ENCODE measurements around the gene SLC24A2.
"Not testable (repeated sequence)": the region's sequence is repeated elsewhere in the genome, so short reads cannot be mapped to it uniquely, and the experiment has no call there.

The SLC24A2 gene

DNA sequence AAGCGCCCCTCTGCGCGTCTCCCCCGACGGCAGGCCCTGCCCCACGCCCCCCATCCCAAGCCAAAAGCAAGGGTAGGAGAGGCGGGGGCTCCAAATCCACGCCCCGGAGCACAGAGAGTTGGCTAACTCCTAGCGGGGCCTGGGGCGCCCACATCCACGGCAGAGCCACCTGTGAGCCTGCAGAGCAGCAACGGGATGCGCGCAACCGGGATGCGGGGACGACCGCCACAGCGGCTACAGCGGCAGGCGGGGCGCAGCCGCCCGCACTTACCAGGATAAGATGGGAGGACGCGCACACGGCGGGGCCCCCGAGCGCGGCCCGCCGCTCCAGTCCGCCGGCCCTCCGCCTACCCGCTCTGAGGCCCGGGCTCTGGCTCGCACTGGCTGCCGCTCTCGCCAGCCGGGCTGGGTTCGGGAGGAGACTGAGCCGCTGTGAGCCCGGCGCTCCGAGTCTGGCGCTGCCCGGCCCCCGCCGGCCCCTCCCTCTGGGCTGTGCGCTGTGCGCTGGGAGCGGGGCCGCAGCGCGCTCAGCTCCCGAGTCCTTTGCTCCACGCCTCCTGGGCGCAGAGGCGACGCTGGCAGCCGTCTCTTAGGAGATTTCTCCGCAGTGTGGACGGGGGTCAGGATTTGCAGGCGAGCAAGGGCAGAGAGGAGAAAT, at the start of gene SLC24A2:
Gene SLC24A2 (minus strand): TSS at position 424 of the 658 bp plus-strand sequence.
- no peak for DNase-seq (ENCODE audit: low read depth)

DNA sequence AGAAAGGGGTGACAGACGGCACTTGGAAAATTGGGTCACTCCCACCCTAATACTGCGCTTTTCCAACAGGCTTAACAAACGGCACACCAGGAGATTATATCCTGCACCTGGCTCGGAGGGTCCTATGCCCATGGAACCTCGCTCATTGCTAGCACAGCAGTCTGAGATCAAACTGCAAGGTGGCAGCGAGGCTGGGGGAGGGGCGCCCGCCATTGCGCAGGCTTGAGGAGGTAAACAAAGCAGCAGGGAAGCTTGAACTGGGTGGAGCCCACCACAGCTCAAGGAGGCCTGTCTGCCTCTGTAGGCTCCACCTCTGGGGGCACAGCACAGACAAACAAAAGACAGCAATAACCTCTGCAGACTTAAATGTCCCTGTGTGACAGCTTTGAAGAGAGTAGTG, 44.5 kb upstream of the SLC24A2 start:
- not testable (repeated sequence) for DNase-seq (ENCODE audit: low read depth)

DNA sequence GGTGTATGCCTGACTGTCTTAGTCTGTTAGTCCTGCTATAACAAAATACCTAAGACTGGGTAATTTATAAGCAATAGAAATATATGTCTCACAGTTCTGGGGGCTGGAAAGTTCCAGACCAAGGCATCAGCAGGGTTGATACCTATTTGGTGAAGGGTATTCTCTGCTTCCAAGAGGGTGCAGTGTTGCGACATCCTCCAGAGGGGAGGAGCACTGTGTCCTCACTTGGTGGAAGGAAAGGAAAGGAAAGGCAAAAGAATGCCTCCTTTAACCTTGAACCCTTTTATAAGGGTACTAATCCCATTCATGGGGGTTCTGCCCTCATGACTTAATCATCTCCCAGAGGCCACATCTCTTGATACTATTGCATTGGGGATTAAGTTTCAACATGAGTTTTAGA, 42.0 kb upstream of the SLC24A2 start:
- no peak for DNase-seq (ENCODE audit: low read depth)

DNA sequence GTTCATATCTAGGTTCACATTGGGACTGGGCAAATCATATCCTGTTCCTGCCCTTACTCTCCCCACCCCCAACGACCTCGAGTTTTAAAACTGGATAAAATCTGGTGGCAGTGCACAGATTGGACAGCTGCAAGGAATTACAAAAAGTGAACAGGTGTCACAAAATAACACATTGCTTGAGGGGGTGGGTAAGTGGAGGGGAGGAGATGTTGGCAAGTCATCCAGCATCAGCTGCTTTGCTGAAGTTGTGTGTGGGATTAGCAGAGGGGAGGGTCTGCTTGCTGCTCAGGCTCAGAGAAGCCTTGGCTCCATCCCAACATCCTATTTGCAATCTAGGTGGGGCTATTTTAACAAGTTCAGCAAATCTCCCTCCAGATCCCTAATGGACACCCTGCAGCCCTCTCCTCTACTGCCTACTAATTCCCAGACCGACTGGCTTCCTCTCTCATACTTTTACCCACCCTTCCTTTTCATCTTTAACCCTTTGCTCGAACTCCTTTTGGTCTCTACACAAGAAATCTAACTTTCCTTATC, 39.8 kb upstream of the SLC24A2 start:
- no peak for DNase-seq (ENCODE audit: low read depth)

GRCh38 chr9:19816769-19817168, 27.9 kb upstream of the SLC24A2 start:
- no peak for DNase-seq (ENCODE audit: low read depth)

GRCh38 chr9:19812194-19812593, 23.4 kb upstream of the SLC24A2 start:
- DNase-seq (ENCODE audit: low read depth) = no peak

GRCh38 chr9:19809422-19810269, 20.8 kb upstream of the SLC24A2 start:
- no peak for DNase-seq (ENCODE audit: low read depth)

GRCh38 chr9:19807182-19807892, 18.5 kb upstream of the SLC24A2 start:
- no peak for DNase-seq (ENCODE audit: low read depth)

DNA sequence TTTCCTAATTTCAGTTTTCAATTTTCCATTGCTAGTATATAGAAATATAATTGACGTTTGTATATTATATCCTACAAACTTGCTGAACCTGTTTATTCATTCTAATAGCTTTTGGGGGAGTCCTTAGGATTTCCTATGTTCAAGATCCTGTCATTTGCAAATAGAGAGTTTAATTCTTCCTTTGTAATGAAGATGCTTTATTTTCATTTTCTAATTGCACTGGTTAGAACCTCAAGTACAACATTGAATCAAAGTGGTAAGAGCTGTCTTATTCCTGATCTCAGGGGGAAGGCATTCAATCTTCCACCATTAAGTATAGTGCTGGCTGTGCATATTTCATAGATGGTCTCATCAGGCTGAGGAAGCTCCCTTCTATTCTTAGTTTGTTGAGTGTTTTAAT, 15.6 kb upstream of the SLC24A2 start:
- no peak for DNase-seq (ENCODE audit: low read depth)

DNA sequence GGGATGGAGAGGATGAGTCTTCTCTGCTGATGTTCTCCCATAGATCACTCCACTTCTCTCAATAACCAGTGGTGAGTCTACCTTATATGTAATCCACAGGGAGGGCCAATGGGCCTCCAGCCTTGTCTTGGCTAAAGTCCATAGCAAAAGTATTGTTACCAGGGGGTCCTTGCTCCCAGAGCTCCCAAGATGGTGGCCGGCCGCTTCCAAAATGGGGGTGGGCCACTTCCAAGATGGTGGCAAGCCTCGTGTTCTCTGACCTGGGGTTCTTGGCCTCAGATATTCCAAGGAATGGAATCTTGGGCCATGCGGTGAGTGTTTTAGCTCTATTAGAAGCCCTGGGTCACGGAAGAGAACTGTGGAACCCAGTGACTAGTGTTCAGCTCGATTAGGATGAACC, 12.0 kb upstream of the SLC24A2 start:
- no peak for DNase-seq (ENCODE audit: low read depth)

DNA sequence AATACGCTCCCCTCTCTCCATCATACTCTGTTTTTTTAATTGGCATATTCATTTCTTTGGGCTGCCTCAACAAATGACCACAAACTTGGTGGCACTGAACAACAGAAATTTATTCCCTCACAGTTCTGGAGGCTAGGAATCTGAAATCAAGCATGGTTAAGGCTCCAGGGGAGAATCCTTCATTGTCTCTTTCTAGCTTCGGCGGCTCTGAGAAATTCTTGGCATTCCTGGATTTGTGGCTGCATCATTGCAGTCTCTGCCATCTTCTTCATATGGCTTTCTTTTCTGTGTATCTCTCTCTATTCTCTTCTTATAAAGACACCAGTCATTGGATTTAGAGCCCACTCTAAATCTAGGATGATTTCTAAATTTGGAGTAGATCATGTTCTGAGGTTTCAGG, 10.9 kb upstream of the SLC24A2 start:
- no peak for DNase-seq (ENCODE audit: low read depth)

- DNase-seq (ENCODE audit: low read depth) = no peak
These were observed 685 bp downstream of the SLC24A2 start for GRCh38 chr9:19788152-19788551.

- no peak for DNase-seq (ENCODE audit: low read depth)
These were observed 1.2 kb downstream of the SLC24A2 start for GRCh38 chr9:19787672-19788071.

- DNase-seq (ENCODE audit: low read depth) = no peak
These were observed 3.6 kb downstream of the SLC24A2 start for GRCh38 chr9:19785230-19785629.

- DNase-seq (ENCODE audit: low read depth) = no peak
These were observed 4.7 kb downstream of the SLC24A2 start for GRCh38 chr9:19784136-19784535.

DNA sequence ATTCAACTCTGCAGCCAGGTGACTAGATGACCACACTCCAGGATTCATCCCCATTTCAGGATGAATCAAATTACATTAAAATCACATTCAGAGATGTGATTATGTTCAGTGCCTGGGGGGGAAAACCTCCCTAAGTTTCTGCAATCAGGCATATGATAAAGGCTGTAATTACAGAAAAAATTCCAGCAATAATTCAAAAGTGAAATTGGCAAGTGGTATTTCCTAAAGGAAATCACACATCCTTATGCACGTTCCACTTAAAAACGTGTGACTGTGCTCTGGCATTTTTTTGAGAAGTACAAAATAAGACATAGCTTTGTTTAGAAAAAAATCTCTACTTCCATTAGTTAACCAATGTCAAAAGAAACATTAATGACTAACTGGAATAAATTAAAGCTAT, 5.3 kb downstream of the SLC24A2 start:
- DNase-seq (ENCODE audit: low read depth) = no peak

DNA sequence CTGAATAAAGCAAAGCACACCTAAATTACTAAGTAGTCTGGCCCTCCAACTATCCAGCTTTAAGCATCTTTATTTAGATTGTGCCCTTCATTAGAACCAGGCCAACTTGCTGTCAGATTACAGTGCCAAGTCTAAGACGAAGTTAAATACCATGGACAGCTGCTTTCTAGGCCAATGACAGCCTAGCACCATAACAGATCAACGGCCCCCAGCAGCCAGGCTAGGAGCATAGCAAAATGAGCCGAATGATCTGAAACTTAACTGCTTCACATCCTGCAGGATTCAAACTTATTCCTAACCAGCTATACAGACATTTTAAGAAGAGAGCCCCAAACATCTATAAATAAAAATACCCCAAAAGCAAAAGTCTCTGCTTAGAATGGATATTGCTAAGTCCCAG, 6.8 kb downstream of the SLC24A2 start:
- DNase-seq (ENCODE audit: low read depth) = no peak

DNA sequence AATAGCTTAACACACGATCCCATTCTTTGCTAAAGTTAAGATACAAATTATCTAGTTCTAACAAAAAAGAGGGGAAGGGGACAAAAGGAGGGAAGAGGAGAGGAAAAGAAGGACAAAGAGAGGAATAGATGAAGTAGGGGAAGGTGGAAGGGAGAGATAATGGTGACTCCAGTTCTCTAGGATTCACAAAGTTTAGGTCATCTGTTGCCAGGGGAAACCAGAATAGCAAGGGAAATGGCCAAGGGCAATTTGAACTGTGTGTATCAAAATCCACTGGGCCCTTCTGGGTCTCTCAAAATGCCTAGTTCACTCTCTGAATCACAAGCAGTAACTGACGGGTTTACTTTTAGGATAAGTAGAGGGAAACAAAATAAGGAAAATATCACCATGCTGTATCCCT, 7.6 kb downstream of the SLC24A2 start:
- no peak for DNase-seq (ENCODE audit: low read depth)

- no peak for DNase-seq (ENCODE audit: low read depth)
These were observed 17.4 kb downstream of the SLC24A2 start for GRCh38 chr9:19771446-19771845.

- no peak for DNase-seq (ENCODE audit: low read depth)
These were observed 17.9 kb downstream of the SLC24A2 start for GRCh38 chr9:19770973-19771372.

- DNase-seq (ENCODE audit: low read depth) = no peak
These were observed 19.6 kb downstream of the SLC24A2 start for GRCh38 chr9:19769213-19769612.

DNA sequence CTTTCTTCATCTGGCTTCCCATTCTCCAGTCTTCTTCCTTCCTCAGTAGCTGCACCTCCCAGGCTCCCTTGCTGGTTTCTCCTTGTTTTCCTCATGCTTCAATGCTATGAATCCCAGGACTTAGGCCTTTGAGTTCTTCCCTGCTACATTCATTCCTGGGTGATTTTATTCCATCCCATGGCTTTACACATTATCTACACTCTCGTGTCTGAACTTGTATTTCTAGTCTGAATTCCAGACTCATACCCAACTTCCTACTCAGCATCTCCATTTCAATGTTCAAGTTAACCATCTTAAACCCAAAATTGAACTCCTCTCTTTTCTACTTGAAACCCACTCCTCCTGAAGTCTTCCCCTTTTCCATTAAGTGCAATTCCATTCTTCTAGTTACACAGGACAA, 20.0 kb downstream of the SLC24A2 start:
- no peak for DNase-seq (ENCODE audit: low read depth)

GRCh38 chr9:19759066-19759465, 29.8 kb downstream of the SLC24A2 start:
- no peak for DNase-seq (ENCODE audit: low read depth)
